Thoracic aorta (tissue), 2 donors: ENCODE results near the gene TIMM44. TPM values are rescaled to one million over a fixed set of nuclear protein-coding genes. Genes with fewer than 3 reads are reported as not detected.

Experiments used
- ATAC-seq: fragments of 150-250 bp; one replicate; pipeline ENCODE4 v1.8.0; 2017; ENCODE audit warnings: low read depth; ENCODE audit not compliant: insufficient number of reproducible peaks, low FRiP score
- DNase-seq: peaks from one replicate; pipeline ENCODE4 v3.0.0-alpha.2; 2020; ENCODE audit warnings: low spot score
- H3K27ac ChIP-seq, 2 donors: fragments of 200-600 bp; sonication (generic); 1 replicate in 1 of 2; 2 replicates in 1 of 2; pipeline ENCODE4 v1.5.1; 2016; ENCODE audit warnings: mild to moderate bottlenecking in 2 of 2, moderate library complexity in 2 of 2
- H3K27me3 ChIP-seq: fragments of 200-600 bp; sonication (generic); replicated peaks from 2 replicates; pipeline ENCODE4 v1.6.0; 2016; ENCODE audit warnings: mild to moderate bottlenecking; ENCODE audit not compliant: insufficient read depth
- H3K36me3 ChIP-seq: fragments of 200-600 bp; sonication (generic); one replicate; pipeline ENCODE4 v1.5.1; 2016
- H3K4me1 ChIP-seq, 2 donors: fragments of 200-600 bp; sonication (generic); 1 replicate in 1 of 2; 2 replicates in 1 of 2; pipeline versions ENCODE4 v1.5.1 to v1.6.0; 2016; ENCODE audit warnings: low read depth in 2 of 2, mild to moderate bottlenecking in 1 of 2; ENCODE audit not compliant: control insufficient read depth in 1 of 2
- H3K4me3 ChIP-seq: fragments of 200-600 bp; sonication (generic); 2 replicates; pipeline ENCODE4 v1.5.1; 2016; ENCODE audit warnings: mild to moderate bottlenecking
- H3K9me3 ChIP-seq: fragments of 200-600 bp; sonication (generic); 2 replicates; pipeline ENCODE4 v1.5.1; 2016
- total RNA-seq, 2 donors: library from RNA; depleted of rRNA; stranded (reverse); fragments of >200 nt; gene quantifications; one replicate each; pipeline versions ENCODE4 v1.1.0 to v1.2.3, GENCODE V29; 2016
- TF ChIP-seq, protein P1 (sequence below): fragments of 200-600 bp; sonication (generic); IDR thresholded peaks from one replicate; pipeline ENCODE4 v1.5.1; 2019; ENCODE audit warnings: antibody characterized with exemption

TIMM44 gene
- total RNA-seq, 2 donors from 2014 or later, result 51.2 to 77.6 TPM

- ATAC-seq (no peak), DNase-seq (no peak)
- H3K36me3 ChIP-seq, result peaks cover 29% of the 10 kb centered on the region
- no peaks in the 10 kb centered on the region for H3K4me1 ChIP-seq
- H3K27me3 ChIP-seq, result no peaks in the 10 kb centered on the region
- TF ChIP-seq, protein P1, sequence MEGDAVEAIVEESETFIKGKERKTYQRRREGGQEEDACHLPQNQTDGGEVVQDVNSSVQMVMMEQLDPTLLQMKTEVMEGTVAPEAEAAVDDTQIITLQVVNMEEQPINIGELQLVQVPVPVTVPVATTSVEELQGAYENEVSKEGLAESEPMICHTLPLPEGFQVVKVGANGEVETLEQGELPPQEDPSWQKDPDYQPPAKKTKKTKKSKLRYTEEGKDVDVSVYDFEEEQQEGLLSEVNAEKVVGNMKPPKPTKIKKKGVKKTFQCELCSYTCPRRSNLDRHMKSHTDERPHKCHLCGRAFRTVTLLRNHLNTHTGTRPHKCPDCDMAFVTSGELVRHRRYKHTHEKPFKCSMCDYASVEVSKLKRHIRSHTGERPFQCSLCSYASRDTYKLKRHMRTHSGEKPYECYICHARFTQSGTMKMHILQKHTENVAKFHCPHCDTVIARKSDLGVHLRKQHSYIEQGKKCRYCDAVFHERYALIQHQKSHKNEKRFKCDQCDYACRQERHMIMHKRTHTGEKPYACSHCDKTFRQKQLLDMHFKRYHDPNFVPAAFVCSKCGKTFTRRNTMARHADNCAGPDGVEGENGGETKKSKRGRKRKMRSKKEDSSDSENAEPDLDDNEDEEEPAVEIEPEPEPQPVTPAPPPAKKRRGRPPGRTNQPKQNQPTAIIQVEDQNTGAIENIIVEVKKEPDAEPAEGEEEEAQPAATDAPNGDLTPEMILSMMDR, result no peak
- H3K9me3 ChIP-seq, result no peaks in the 10 kb centered on the region
- no peak overlapping the region for H3K27ac ChIP-seq
- H3K4me3 ChIP-seq, result no peak overlapping the region
Measured at GRCh38 chr19:7959211-7959610, 15.7 kb upstream of the TIMM44 start.

- no peaks in the 10 kb centered on the region for H3K4me1 ChIP-seq
- TF ChIP-seq, protein P1, result no peak
- H3K9me3 ChIP-seq, result no peaks in the 10 kb centered on the region
- H3K27ac ChIP-seq, result no peak overlapping the region
- no peak for DNase-seq
- ATAC-seq, result no peak
- H3K4me3 ChIP-seq, result no peak overlapping the region
- H3K36me3 ChIP-seq, result peaks cover 8% of the 10 kb centered on the region
- no peaks in the 10 kb centered on the region for H3K27me3 ChIP-seq
Measured at GRCh38 chr19:7955696-7956095, 12.2 kb upstream of the TIMM44 start.

GRCh38 chr19:7953576-7953975 lies 10.1 kb upstream of the TIMM44 start:
- ATAC-seq (no peak), DNase-seq (no peak)
- H3K36me3 ChIP-seq, result no peaks in the 10 kb centered on the region
- H3K4me1 ChIP-seq, result no peaks in the 10 kb centered on the region
- no peaks in the 10 kb centered on the region for H3K9me3 ChIP-seq
- no peaks in the 10 kb centered on the region for H3K27me3 ChIP-seq
- H3K27ac ChIP-seq, result no peak overlapping the region
- no peak overlapping the region for H3K4me3 ChIP-seq
- TF ChIP-seq, protein P1, result no peak

- no peaks in the 10 kb centered on the region for H3K4me1 ChIP-seq
Measured at GRCh38 chr19:7953060-7953459, 9.6 kb upstream of the TIMM44 start.

GRCh38 chr19:7947939-7948338 lies 4.5 kb upstream of the TIMM44 start:
- Histone ChIP-seq H3K4me1 (peaks cover 0 to 1% of the 10 kb centered on the region in 2 donors), H3K27ac (no peak overlapping the region), H3K36me3 (no peaks in the 10 kb centered on the region), H3K9me3 (no peaks in the 10 kb centered on the region), H3K4me3 (no peak overlapping the region), H3K27me3 (no peaks in the 10 kb centered on the region)
- DNase-seq (no peak), ATAC-seq (no peak)
- TF ChIP-seq, protein P1, result no peak

More at GRCh38 chr19:7953060-7953459, 9.6 kb upstream of the TIMM44 start:
- Histone ChIP-seq H3K36me3 (no peaks in the 10 kb centered on the region), H3K9me3 (no peaks in the 10 kb centered on the region), H3K4me3 (no peak overlapping the region), H3K27ac (no peak overlapping the region), H3K27me3 (no peaks in the 10 kb centered on the region)
- ATAC-seq, result no peak
- no peak for DNase-seq
- TF ChIP-seq, protein P1, result no peak
